Sigmoid colon (tissue), 3 donors: Measurements from ENCODE around the gene PTPN14.

Experiments
- CTCF ChIP-seq, 4 experiments: fragments of 450-650 bp in 3 of 4; fragments of 200-600 bp in 1 of 4; IDR thresholded peaks; one replicate each; pipeline ENCODE4 v1.5.1; 2016 to 2019; ENCODE audit warnings: antibody characterized with exemption in 4 of 4, mild to moderate bottlenecking in 3 of 4, moderate library complexity in 2 of 4
- POLR2A ChIP-seq, 2 donors: fragments of 450-650 bp; IDR thresholded peaks; one replicate each; pipeline ENCODE4 v1.6.1; 2016; ENCODE audit warnings: antibody characterized with exemption in 2 of 2, mild to moderate bottlenecking in 2 of 2, moderate library complexity in 2 of 2

GRCh38 chr1:214327514-214327913, 223.9 kb downstream of the PTPN14 start:
- no peak for TF ChIP-seq CTCF (IDR thresholded peaks at IDR 0.05)
- TF ChIP-seq POLR2A (IDR thresholded peaks at IDR 0.05): no peak
